HFFc6 (cell line): ENCODE measurements around the gene TSPYL2. TPM values are rescaled to one million over a fixed set of nuclear protein-coding genes. Genes with fewer than 3 reads are reported as not detected.

Experiments
- DNase-seq: peaks from one replicate; pipeline ENCODE4 v3.0.0-alpha.2; 2018
- H3K27ac Mint-ChIP-seq: 2 replicates; pipeline ENCODE4 v1.8.0; 2020; ENCODE audit warnings: mild to moderate bottlenecking, mixed read lengths
- H3K27me3 Mint-ChIP-seq: 2 replicates; pipeline ENCODE4 v1.8.0; 2021; ENCODE audit warnings: mild to moderate bottlenecking, moderate library complexity, mixed read lengths; ENCODE audit not compliant: insufficient read depth
- H3K36me3 Mint-ChIP-seq: 2 replicates; pipeline ENCODE4 v1.8.0; 2021; ENCODE audit warnings: low read depth, mixed read lengths
- H3K4me1 Mint-ChIP-seq: 2 replicates; pipeline ENCODE4 v1.8.0; 2020; ENCODE audit warnings: low read depth, mixed read lengths
- H3K4me3 Mint-ChIP-seq: 2 replicates; pipeline ENCODE4 v1.8.0; 2020; ENCODE audit warnings: mild to moderate bottlenecking, moderate library complexity, mixed read lengths
- H3K9me3 Mint-ChIP-seq: 2 replicates; pipeline ENCODE4 v1.8.0; 2020; ENCODE audit warnings: mild to moderate bottlenecking, mixed read lengths
- CTCF ChIP-seq: fragments of 200-600 bp; sonication (generic); IDR thresholded peaks from 2 replicates; pipeline ENCODE4 v1.5.0; 2021; ENCODE audit warnings: antibody characterized with exemption, mild to moderate bottlenecking
- total RNA-seq, 6 experiments: library from RNA; stranded (reverse); fragmentation: NEBNext Ultra II Directional; extraction: Animal tissue kit (Norgen Biotek cat#: 25700); gene quantifications; 2 replicates in 1 of 6; 3 replicates in 5 of 6; pipeline ENCODE4 v1.2.3, GENCODE V29; 2021

TSPYL2 gene
- total RNA-seq, 6 experiments from 2014 or later: 20.9 to 26.7 (median 22.3) TPM

- Mint-ChIP-seq H3K27ac (no peak overlapping the region), H3K27me3 (no peaks in the 10 kb centered on the region; the same call in 1 of the 2 replicates), H3K4me3 (no peak overlapping the region), H3K36me3 (no peaks in the 10 kb centered on the region), H3K9me3 (no peaks in the 10 kb centered on the region), H3K4me1 (peaks cover 39% of the 10 kb centered on the region)
- no peak for DNase-seq
- no peak for TF ChIP-seq CTCF
Measured at GRCh38 chrX:53091354-53091753, 9.2 kb downstream of the TSPYL2 start.

GRCh38 chrX:53093177-53093655 is 11.0 kb downstream of the TSPYL2 start:
- no peaks in the 10 kb centered on the region for H3K9me3 Mint-ChIP-seq
- peak overlapping the region; percentile 81 for H3K27ac Mint-ChIP-seq
- peak; percentile 59 for DNase-seq
- peaks cover 36% of the 10 kb centered on the region for H3K4me1 Mint-ChIP-seq
- peak; percentile 74 for TF ChIP-seq CTCF
- no peaks in the 10 kb centered on the region; the same call in 1 of the 2 replicates for H3K27me3 Mint-ChIP-seq
- H3K4me3 Mint-ChIP-seq: peak overlapping the region; percentile 92
- H3K36me3 Mint-ChIP-seq: no peaks in the 10 kb centered on the region

GRCh38 chrX:53093748-53094581 is 11.8 kb downstream of the TSPYL2 start, which contains the start of gene KANTR:
TSS of gene KANTR (plus strand) at chrX:53094142. CDS start at chrX:53124273, 30,131 bp downstream.
- peak; percentile 94 for DNase-seq
- H3K36me3 Mint-ChIP-seq: no peaks in the 10 kb centered on the region
- H3K27me3 Mint-ChIP-seq: no peaks in the 10 kb centered on the region
- H3K4me3 Mint-ChIP-seq: peak within 1 kb of the TSS; percentile 92
- H3K4me1 Mint-ChIP-seq: peaks cover 28% of the 10 kb centered on the region
- 0 out of 2 replicates have a peak, but pooled peaks have one; percentile 13 for TF ChIP-seq CTCF
- H3K27ac Mint-ChIP-seq: peak within 1 kb of the TSS; percentile 81
- H3K9me3 Mint-ChIP-seq: no peaks in the 10 kb centered on the region

GRCh38 chrX:53094582-53094905 is 12.4 kb downstream of the TSPYL2 start:
- Mint-ChIP-seq H3K9me3 (no peaks in the 10 kb centered on the region), H3K36me3 (peaks cover 3% of the 10 kb centered on the region; the same call in 1 of the 2 replicates), H3K4me1 (peaks cover 26% of the 10 kb centered on the region), H3K4me3 (peak overlapping the region; percentile 92), H3K27me3 (no peaks in the 10 kb centered on the region), H3K27ac (peak overlapping the region; percentile 79)
- no peak for DNase-seq
- TF ChIP-seq CTCF: no peak

GRCh38 chrX:53095796-53096195 is 13.6 kb downstream of the TSPYL2 start:
- H3K9me3 Mint-ChIP-seq: no peaks in the 10 kb centered on the region
- no peak for DNase-seq
- peaks cover 5% of the 10 kb centered on the region; the same call in 1 of the 2 replicates for H3K36me3 Mint-ChIP-seq
- H3K27ac Mint-ChIP-seq: no peak overlapping the region
- TF ChIP-seq CTCF: no peak
- H3K27me3 Mint-ChIP-seq: no peaks in the 10 kb centered on the region
- no peak overlapping the region; the same call in 1 of the 2 replicates for H3K4me3 Mint-ChIP-seq
- peaks cover 26% of the 10 kb centered on the region for H3K4me1 Mint-ChIP-seq
